Common myeloid progenitor, CD34-positive (primary cell): ENCODE data around the gene CMTM3.

Experiments
- CTCF ChIA-PET: fragments of 350-600 bp; sonication (Branson Sonifier 250); formaldehyde crosslinking; loops from one replicate; lab custom pipeline; 2021; ENCODE audit warnings: antibody characterized with exemption; lab: Charles Lee
- POLR2A ChIA-PET: fragments of 350-600 bp; sonication (Branson Sonifier 250); formaldehyde crosslinking; loops from one replicate; lab custom pipeline; 2021; ENCODE audit warnings: antibody characterized with exemption; lab: Charles Lee
- DNase-seq, 3 donors: peaks; one replicate each; pipeline versions ENCODE4 v3.0.0 to v3.0.0-alpha.2; 2013
- H3K27ac ChIP-seq, 2 experiments: 1 replicate in 1 of 2; 2 replicates in 1 of 2; pipeline ENCODE4 v1.7.0; 2013; ENCODE audit warnings: inconsistent platforms in 2 of 2, low read length in 2 of 2, mild to moderate bottlenecking in 2 of 2, low read depth in 1 of 2, moderate library complexity in 1 of 2; ENCODE audit not compliant: severe bottlenecking in 2 of 2, insufficient read depth in 1 of 2, poor library complexity in 1 of 2
- H3K27me3 ChIP-seq, 5 experiments: replicated peaks in 2 of 5; 1 replicate in 3 of 5; 2 replicates in 2 of 5; pipeline versions ENCODE4 v1.6.1 to v1.7.0; 2013; ENCODE audit warnings: low read length in 4 of 5, mild to moderate bottlenecking in 2 of 5, moderate library complexity in 2 of 5, inconsistent platforms in 1 of 5; ENCODE audit not compliant: insufficient read depth in 5 of 5, control insufficient read depth in 4 of 5
- H3K36me3 ChIP-seq, 4 experiments: 1 replicate in 2 of 4; 2 replicates in 2 of 4; pipeline versions ENCODE4 v1.6.1 to v1.7.0; 2013; ENCODE audit warnings: low read length in 3 of 4, control low read depth in 1 of 4, mild to moderate bottlenecking in 1 of 4; ENCODE audit not compliant: control insufficient read depth in 4 of 4, insufficient read depth in 4 of 4
- H3K4me1 ChIP-seq, 4 experiments: 1 replicate in 3 of 4; 2 replicates in 1 of 4; pipeline versions ENCODE4 v1.6.1 to v1.7.1; 2013; ENCODE audit warnings: low read length in 3 of 4, mild to moderate bottlenecking in 3 of 4, control low read depth in 1 of 4, inconsistent platforms in 1 of 4, moderate library complexity in 1 of 4; ENCODE audit not compliant: control insufficient read depth in 4 of 4, insufficient read depth in 4 of 4; ENCODE audit errors: control extremely low read depth in 1 of 4
- H3K4me3 ChIP-seq, 7 experiments: 1 replicate in 4 of 7; 2 replicates in 3 of 7; pipeline versions ENCODE4 v1.5.1 to v1.7.0; 2013; ENCODE audit warnings: mild to moderate bottlenecking in 7 of 7, low read length in 6 of 7, moderate library complexity in 6 of 7, inconsistent platforms in 2 of 7, low read depth in 2 of 7, control low read depth in 1 of 7; ENCODE audit not compliant: insufficient read depth in 4 of 7, control insufficient read depth in 1 of 7; ENCODE audit errors: extremely low read depth in 1 of 7
- H3K9me3 ChIP-seq, 5 experiments: 1 replicate in 4 of 5; 2 replicates in 1 of 5; pipeline versions ENCODE4 v1.6.1 to v1.7.1; 2013; ENCODE audit warnings: low read length in 4 of 5, mild to moderate bottlenecking in 2 of 5, inconsistent platforms in 1 of 5, low read depth in 1 of 5, moderate library complexity in 1 of 5; ENCODE audit not compliant: control insufficient read depth in 4 of 5, insufficient read depth in 2 of 5; ENCODE audit errors: control extremely low read depth in 1 of 5
- WGBS: methylation state at CpG from one replicate; pipeline ENCODE4 v1.1.5; 2013; ENCODE audit not compliant: insufficient coverage; 5-methylcytosine and 5-hydroxymethylcytosine counted together

The CMTM3 gene

DNA sequence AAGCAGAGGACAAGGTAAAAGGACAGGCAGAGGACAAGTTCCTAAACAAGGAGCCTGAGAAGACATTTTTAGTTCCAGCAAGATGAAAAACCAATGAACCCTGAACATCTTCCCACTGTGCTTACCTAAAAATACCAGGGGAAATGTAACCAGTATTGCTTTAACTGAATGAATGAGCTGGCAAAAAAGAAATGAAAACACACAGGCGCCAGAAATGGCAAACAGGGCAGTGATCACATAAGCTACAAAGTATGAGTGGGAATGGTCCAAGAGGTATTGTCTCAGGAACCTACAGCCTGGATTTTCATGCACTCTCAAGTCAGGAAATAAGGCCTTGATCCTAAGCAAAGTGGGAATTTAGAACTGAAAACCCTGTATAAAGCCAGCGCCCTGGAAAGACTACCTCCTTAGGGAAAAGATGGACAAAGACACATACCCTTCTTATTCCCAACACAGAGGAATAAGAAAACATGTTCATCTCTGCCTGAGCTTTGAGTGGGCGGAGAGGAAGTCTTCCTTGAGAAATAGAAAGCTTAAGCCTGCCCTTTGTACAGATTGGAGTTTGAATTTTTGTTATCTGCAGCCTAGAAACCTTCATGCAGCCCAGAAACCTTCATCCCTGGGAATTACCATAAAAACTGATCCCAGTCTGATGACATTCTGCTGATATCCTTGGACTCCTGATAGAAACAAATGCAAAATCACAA, 23.1 kb upstream of the CMTM3 start:
- DNase-seq = no peak
- Histone ChIP-seq H3K4me3 (no peak overlapping the region), H3K36me3 (no peaks in the 10 kb centered on the region), H3K4me1 (peaks cover 8 to 43% (median 36%) of the 10 kb centered on the region in 4 experiments), H3K27ac (no peak overlapping the region), H3K27me3 (peaks cover 0 to 1% (median 0%) of the 10 kb centered on the region in 5 experiments), H3K9me3 (no peaks in the 10 kb centered on the region)
- CTCF ChIA-PET = interaction anchor here (1.3 to 6.1 kb wide), 10 partner anchors 8 to 101 kb away, joined by 3 to 41 read pairs (median 6); no protein-coding TSS in a partner anchor
- POLR2A ChIA-PET = no interaction called here
- 100% methylated on average over 2 of the region's 3 CpGs for WGBS

DNA sequence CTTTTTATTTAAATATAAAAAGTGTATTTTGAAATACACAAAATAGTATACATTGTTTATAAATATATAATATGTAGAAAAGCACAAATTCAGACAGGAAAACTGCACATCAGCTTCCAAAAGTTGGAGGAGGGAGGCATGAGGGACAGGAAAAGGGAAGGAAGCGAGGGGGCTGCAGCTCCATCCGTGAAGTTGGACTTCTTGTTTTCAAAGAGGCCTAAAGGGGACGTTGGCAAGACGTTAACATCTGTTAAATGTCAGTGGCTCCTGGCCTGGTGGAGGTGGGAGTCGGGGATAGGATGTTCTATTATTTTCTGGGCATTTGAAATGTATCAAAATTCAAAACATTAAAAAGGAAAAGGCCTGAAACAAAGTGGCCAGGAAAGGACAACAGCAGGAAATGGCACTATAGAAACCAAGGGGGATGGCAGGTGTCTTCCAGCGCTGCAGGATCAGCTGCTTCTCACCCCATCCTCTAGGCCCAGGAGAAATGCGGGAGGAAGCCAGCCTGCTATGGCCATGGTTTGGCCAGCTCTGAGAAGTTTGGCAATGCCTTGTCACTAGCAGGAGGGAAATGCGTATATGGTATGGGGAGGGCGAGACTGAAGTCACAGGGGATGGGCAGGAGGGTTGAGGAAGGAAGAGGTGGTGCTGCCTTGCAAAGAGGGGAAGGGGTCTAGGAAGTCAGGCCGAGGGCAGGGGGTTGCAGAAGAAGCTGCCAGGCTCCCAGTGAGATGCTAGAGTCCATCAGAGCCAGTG, 18.8 kb upstream of the CMTM3 start:
- H3K9me3 ChIP-seq = no peaks in the 10 kb centered on the region
- H3K27me3 ChIP-seq = no peaks in the 10 kb centered on the region
- peak in 2 of 3 donors; percentile 54 to 67 for DNase-seq
- peak overlapping the region in 1 of 7 experiments; percentile 28 for H3K4me3 ChIP-seq
- no peak overlapping the region for H3K27ac ChIP-seq
- ChIA-PET CTCF (interaction anchor here (0.7 to 3.0 kb wide), 10 partner anchors 16 to 74 kb away, joined by 3 to 16 read pairs (median 3); no protein-coding TSS in a partner anchor), POLR2A (interaction anchor here (1.3 kb wide), 1 partner anchor 63 kb away, joined by 4 read pairs; no protein-coding TSS in a partner anchor)
- 12% methylated on average over 9 of the region's 10 CpGs for WGBS
- no peaks in the 10 kb centered on the region for H3K36me3 ChIP-seq
- H3K4me1 ChIP-seq = peaks cover 6 to 67% (median 55%) of the 10 kb centered on the region in 4 experiments

DNA sequence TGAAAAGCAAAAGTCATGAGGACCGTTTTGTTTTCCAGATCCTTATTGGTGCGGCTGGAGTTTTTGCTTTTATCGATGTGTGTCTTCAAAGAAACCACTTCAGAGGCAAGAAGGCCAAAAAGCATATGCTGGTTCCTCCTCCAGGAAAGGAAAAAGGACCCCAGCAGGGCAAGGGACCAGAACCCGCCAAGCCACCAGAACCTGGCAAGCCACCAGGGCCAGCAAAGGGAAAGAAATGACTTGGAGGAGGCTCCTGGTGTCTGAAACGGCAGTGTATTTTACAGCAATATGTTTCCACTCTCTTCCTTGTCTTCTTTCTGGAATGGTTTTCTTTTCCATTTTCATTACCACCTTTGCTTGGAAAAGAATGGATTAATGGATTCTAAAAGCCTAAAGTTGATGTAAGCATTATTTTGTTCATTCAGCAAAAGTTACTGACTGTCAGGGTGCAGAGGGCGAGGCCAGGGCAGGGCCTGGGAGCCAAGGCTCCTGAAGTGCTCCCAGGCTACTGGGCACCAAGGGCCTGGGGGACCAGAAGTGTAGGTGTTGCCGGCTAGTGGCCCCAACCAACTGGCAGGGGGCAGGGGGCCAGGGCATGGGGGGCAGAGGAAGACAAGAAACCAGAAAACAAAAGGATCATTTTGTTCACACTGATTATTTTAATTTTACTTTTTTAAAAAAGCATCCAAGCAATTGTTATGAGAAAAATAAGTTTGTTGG, 16.5 kb upstream of the CMTM3 start:
- no peak overlapping the region for H3K27ac ChIP-seq
- DNase-seq = no peak
- POLR2A ChIA-PET = no interaction called here
- WGBS = 13% methylated on average over 4 of the region's 7 CpGs
- CTCF ChIA-PET = interaction anchor here (0.6 to 3.1 kb wide), 20 partner anchors 9 to 245 kb away, joined by 3 to 78 read pairs (median 16); partner anchors contain the start of genes CKLF and CMTM2
- H3K9me3 ChIP-seq = no peaks in the 10 kb centered on the region
- no peaks in the 10 kb centered on the region for H3K36me3 ChIP-seq
- no peaks in the 10 kb centered on the region for H3K27me3 ChIP-seq
- peaks cover 6 to 65% (median 54%) of the 10 kb centered on the region in 4 experiments for H3K4me1 ChIP-seq
- peak overlapping the region in 3 of 7 experiments; percentile 29 to 54 (median 38) for H3K4me3 ChIP-seq

DNA sequence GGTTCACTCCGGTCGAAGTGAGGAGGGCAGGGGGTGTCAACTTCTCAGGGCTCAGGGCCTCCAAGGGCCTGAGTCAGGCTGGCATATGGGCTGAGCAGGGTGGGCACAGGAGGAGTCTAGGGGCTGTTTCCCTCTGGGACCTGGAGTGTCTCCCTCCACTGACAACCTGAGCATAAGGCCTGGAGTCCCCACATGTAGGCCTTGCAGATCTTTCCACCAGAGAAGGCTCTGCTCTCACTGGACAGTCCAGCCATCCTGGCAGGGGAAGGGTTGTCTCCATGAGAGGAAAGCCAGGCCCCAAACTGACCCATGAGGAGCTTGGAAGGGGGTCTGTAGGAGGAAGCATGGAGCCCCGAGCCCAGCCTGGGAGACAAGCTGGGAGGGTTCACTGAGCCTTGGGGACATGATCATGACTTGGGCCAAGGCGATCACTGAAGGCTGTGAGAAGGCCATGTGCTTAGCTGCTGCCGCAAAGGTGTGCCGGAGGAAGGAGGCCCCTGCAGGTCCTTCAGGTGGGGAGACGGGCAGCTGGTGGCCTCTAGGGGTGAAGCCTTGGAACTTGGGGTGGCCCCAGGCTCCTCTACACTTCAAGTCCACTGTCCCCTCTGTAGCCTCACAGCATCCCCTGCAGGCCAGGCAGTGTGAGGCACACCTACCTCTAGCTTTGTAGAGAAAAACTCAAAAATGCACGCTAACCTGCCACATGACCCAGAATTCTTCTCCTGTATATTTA, 15.4 kb upstream of the CMTM3 start:
- Histone ChIP-seq H3K27ac (no peak overlapping the region), H3K4me3 (no peak overlapping the region), H3K4me1 (peaks cover 6 to 65% (median 54%) of the 10 kb centered on the region in 4 experiments), H3K9me3 (peaks cover 0 to 5% (median 0%) of the 10 kb centered on the region in 5 experiments), H3K27me3 (no peaks in the 10 kb centered on the region), H3K36me3 (no peaks in the 10 kb centered on the region)
- ChIA-PET POLR2A (interaction anchor here (0.5 to 1.1 kb wide), 5 partner anchors 10 to 80 kb away, joined by 3 to 8 read pairs (median 4); no protein-coding TSS in a partner anchor), CTCF (interaction anchor here (0.6 to 3.1 kb wide), 35 partner anchors 10 to 247 kb away, joined by 3 to 78 read pairs (median 7); partner anchors contain the start of genes CKLF and CMTM2)
- DNase-seq = peak; percentile 88 to 92 (median 90)
- 97% methylated on average over 4 of the region's 8 CpGs for WGBS

DNA sequence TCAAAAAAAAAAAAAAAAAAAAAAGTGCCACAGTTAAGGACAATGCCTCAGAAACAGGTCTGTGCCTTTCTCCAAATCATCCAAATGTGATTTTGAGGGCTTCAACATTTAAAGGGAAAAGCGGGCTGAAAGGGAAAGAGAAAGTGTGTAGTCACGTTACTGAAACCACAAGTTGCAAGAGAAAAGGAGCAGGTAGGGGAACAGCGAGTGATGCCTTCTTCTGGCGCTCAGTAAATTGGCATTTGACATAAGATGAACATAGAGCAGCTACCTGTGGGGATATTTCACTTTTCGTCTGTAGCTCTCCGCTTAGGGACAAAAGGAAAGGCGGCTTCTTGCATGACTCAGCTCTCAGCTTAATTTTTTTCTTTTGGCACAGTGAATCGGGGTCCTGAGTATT, 14.2 kb upstream of the CMTM3 start:
- Histone ChIP-seq H3K27ac (no peak overlapping the region), H3K9me3 (peaks cover 0 to 5% (median 0%) of the 10 kb centered on the region in 5 experiments), H3K4me1 (peaks cover 6 to 59% (median 53%) of the 10 kb centered on the region in 4 experiments), H3K27me3 (no peaks in the 10 kb centered on the region), H3K4me3 (peak overlapping the region in 5 of 7 experiments; percentile 27 to 78 (median 59)), H3K36me3 (no peaks in the 10 kb centered on the region)
- CTCF ChIA-PET = interaction anchor here (1.0 to 3.1 kb wide), 19 partner anchors 10 to 278 kb away, joined by 3 to 78 read pairs (median 13); partner anchors contain the start of genes CKLF, CMTM2 and CMTM3
- 4% methylated on average over 6 of the region's 8 CpGs for WGBS
- POLR2A ChIA-PET = interaction anchor here (0.8 kb wide), 1 partner anchor 66 kb away, joined by 3 read pairs; no protein-coding TSS in a partner anchor
- DNase-seq = peak; percentile 69 to 83 (median 81)

DNA sequence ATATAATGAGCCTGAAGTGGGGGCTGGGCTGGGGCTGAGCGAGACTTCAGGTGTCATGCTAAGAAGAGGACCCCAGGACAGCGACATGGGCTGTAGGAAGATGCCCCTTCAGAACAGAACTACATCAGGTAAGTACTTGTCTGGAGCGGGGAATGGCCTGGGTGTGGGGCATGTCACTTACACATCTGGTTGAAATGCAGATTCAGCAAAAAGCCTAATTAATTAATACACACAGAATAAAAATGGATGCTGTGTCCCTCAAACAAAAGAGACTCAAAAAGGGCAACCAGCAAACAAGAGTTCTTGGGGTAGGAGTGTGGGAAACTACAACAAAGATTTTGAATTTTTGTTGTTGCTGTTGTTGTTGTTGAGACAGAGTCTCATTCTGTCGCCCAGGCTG, 13.5 kb upstream of the CMTM3 start:
- Histone ChIP-seq H3K9me3 (peaks cover 0 to 5% (median 0%) of the 10 kb centered on the region in 5 experiments), H3K27me3 (no peaks in the 10 kb centered on the region), H3K36me3 (no peaks in the 10 kb centered on the region), H3K4me3 (no peak overlapping the region), H3K27ac (no peak overlapping the region), H3K4me1 (peaks cover 6 to 52% (median 46%) of the 10 kb centered on the region in 4 experiments)
- WGBS = 100% methylated on average over 3 of the region's 4 CpGs
- ChIA-PET CTCF (interaction anchor here (1.0 to 3.1 kb wide), 15 partner anchors 9 to 277 kb away, joined by 3 to 78 read pairs (median 21); partner anchors contain the start of genes CKLF, CMTM2 and CMTM3), POLR2A (interaction anchor here (0.8 kb wide), 1 partner anchor 66 kb away, joined by 3 read pairs; no protein-coding TSS in a partner anchor)
- DNase-seq = no peak
